Immature natural killer cell (primary cell): Measurements from ENCODE around the gene ATF6. TPM values are rescaled to one million over a fixed set of nuclear protein-coding genes. Genes with fewer than 3 reads are reported as not detected.
A peak's percentile ranks its signal among the peaks of the same experiment; 100 is the strongest.

Experiments
- DNase-seq, 3 donors: peaks; one replicate each; pipeline ENCODE4 v3.0.0; 2022; ENCODE audit warnings: mixed read lengths in 1 of 3
- H3K27ac Mint-ChIP-seq, 6 donors: one replicate each; pipeline ENCODE4 v1.8.0; 2020; ENCODE audit warnings: mixed read lengths in 6 of 6, mild to moderate bottlenecking in 5 of 6, inconsistent platforms in 4 of 6, moderate library complexity in 3 of 6
- H3K27me3 Mint-ChIP-seq, 3 donors: one replicate each; pipeline ENCODE4 v1.8.0; 2020 to 2021; ENCODE audit warnings: low read depth in 3 of 3, mild to moderate bottlenecking in 3 of 3, mixed read lengths in 3 of 3, moderate library complexity in 3 of 3, inconsistent platforms in 1 of 3
- H3K36me3 Mint-ChIP-seq, 3 donors: one replicate each; pipeline ENCODE4 v1.8.0; 2020; ENCODE audit warnings: mixed read lengths in 3 of 3, inconsistent platforms in 2 of 3, mild to moderate bottlenecking in 2 of 3
- H3K4me1 Mint-ChIP-seq, 2 donors: one replicate each; pipeline ENCODE4 v1.8.0; 2020; ENCODE audit warnings: inconsistent platforms in 2 of 2, mild to moderate bottlenecking in 2 of 2, mixed read lengths in 2 of 2, moderate library complexity in 1 of 2
- H3K4me3 Mint-ChIP-seq, 5 donors: one replicate each; pipeline ENCODE4 v1.8.0; 2020; ENCODE audit warnings: mild to moderate bottlenecking in 5 of 5, mixed read lengths in 5 of 5, inconsistent platforms in 3 of 5, moderate library complexity in 3 of 5
- H3K9me3 Mint-ChIP-seq, 6 donors: one replicate each; pipeline ENCODE4 v1.8.0; 2020; ENCODE audit warnings: mild to moderate bottlenecking in 6 of 6, mixed read lengths in 6 of 6, inconsistent platforms in 4 of 6, moderate library complexity in 3 of 6
- polyA plus RNA-seq, 3 donors: library from polyadenylated mRNA; unstranded; fragments of 300-500 nt; fragmentation: Illumina TruSeq; gene quantifications; one replicate each; pipeline ENCODE4 v1.2.3, GENCODE V29; 2021

Gene ATF6
- polyA plus RNA-seq, 3 donors from 2014 or later = 10.3 to 14.2 (median 11.0) TPM

- Mint-ChIP-seq H3K4me3 (no peak overlapping the region), H3K36me3 (peaks cover 0 to 11% (median 5%) of the 10 kb centered on the region in 3 donors), H3K27me3 (no peaks in the 10 kb centered on the region), H3K9me3 (no peaks in the 10 kb centered on the region), H3K4me1 (peaks cover 27 to 30% of the 10 kb centered on the region in 2 donors), H3K27ac (peak overlapping the region in 1 of 6 donors; percentile 4)
- DNase-seq = no peak
Measured at GRCh38 chr1:161935264-161935663, 169.1 kb downstream of the ATF6 start.

- H3K4me3 Mint-ChIP-seq = peak overlapping the region in 1 of 5 donors; percentile 5
- DNase-seq = no peak
- peaks cover 0 to 14% (median 5%) of the 10 kb centered on the region in 3 donors for H3K36me3 Mint-ChIP-seq
- H3K27me3 Mint-ChIP-seq = no peaks in the 10 kb centered on the region
- peaks cover 27 to 30% of the 10 kb centered on the region in 2 donors for H3K4me1 Mint-ChIP-seq
- H3K27ac Mint-ChIP-seq = peak overlapping the region in 1 of 6 donors; percentile 1
- no peaks in the 10 kb centered on the region for H3K9me3 Mint-ChIP-seq
Measured at GRCh38 chr1:161936786-161937185, 170.7 kb downstream of the ATF6 start.

- Mint-ChIP-seq H3K36me3 (peaks cover 10 to 35% (median 34%) of the 10 kb centered on the region in 3 donors), H3K27ac (no peak overlapping the region), H3K4me1 (peaks cover 0 to 3% of the 10 kb centered on the region in 2 donors), H3K27me3 (no peaks in the 10 kb centered on the region), H3K4me3 (no peak overlapping the region), H3K9me3 (no peaks in the 10 kb centered on the region)
- DNase-seq = no peak
Measured at GRCh38 chr1:161940866-161941591, 174.9 kb downstream of the ATF6 start.

GRCh38 chr1:161941726-161942436 lies 175.8 kb downstream of the ATF6 start:
- Mint-ChIP-seq H3K36me3 (peaks cover 12 to 30% (median 29%) of the 10 kb centered on the region in 3 donors), H3K27me3 (no peaks in the 10 kb centered on the region), H3K4me1 (peaks cover 0 to under 1% of the 10 kb centered on the region in 2 donors), H3K9me3 (no peaks in the 10 kb centered on the region), H3K4me3 (no peak overlapping the region), H3K27ac (no peak overlapping the region)
- DNase-seq = no peak

GRCh38 chr1:161943737-161944136 lies 177.6 kb downstream of the ATF6 start:
- DNase-seq = no peak
- no peak overlapping the region for H3K27ac Mint-ChIP-seq
- peaks cover 13 to 28% (median 28%) of the 10 kb centered on the region in 3 donors for H3K36me3 Mint-ChIP-seq
- H3K4me1 Mint-ChIP-seq = no peaks in the 10 kb centered on the region
- no peaks in the 10 kb centered on the region for H3K27me3 Mint-ChIP-seq
- no peak overlapping the region for H3K4me3 Mint-ChIP-seq
- H3K9me3 Mint-ChIP-seq = no peaks in the 10 kb centered on the region

- Mint-ChIP-seq H3K4me1 (no peaks in the 10 kb centered on the region), H3K4me3 (no peak overlapping the region), H3K36me3 (peaks cover 13 to 28% (median 28%) of the 10 kb centered on the region in 3 donors), H3K27ac (no peak overlapping the region), H3K27me3 (no peaks in the 10 kb centered on the region), H3K9me3 (no peaks in the 10 kb centered on the region)
- no peak for DNase-seq
Measured at GRCh38 chr1:161944381-161944780, 178.3 kb downstream of the ATF6 start.

- H3K4me1 Mint-ChIP-seq = no peaks in the 10 kb centered on the region
- no peaks in the 10 kb centered on the region for H3K9me3 Mint-ChIP-seq
- DNase-seq = no peak
- H3K4me3 Mint-ChIP-seq = no peak overlapping the region
- no peaks in the 10 kb centered on the region for H3K27me3 Mint-ChIP-seq
- peaks cover 13 to 28% (median 28%) of the 10 kb centered on the region in 3 donors for H3K36me3 Mint-ChIP-seq
- H3K27ac Mint-ChIP-seq = no peak overlapping the region
Measured at GRCh38 chr1:161945306-161946060, 179.4 kb downstream of the ATF6 start.

- DNase-seq = no peak
- H3K27me3 Mint-ChIP-seq = no peaks in the 10 kb centered on the region
- peaks cover 13 to 28% (median 28%) of the 10 kb centered on the region in 3 donors for H3K36me3 Mint-ChIP-seq
- H3K9me3 Mint-ChIP-seq = no peaks in the 10 kb centered on the region
- no peaks in the 10 kb centered on the region for H3K4me1 Mint-ChIP-seq
- no peak overlapping the region for H3K4me3 Mint-ChIP-seq
- H3K27ac Mint-ChIP-seq = no peak overlapping the region
Measured at GRCh38 chr1:161946071-161946987, 180.2 kb downstream of the ATF6 start.

- H3K27ac Mint-ChIP-seq = no peak overlapping the region
- H3K4me3 Mint-ChIP-seq = no peak overlapping the region
- H3K4me1 Mint-ChIP-seq = peaks cover 3% of the 10 kb centered on the region in 2 donors
- H3K9me3 Mint-ChIP-seq = no peaks in the 10 kb centered on the region
- no peaks in the 10 kb centered on the region for H3K27me3 Mint-ChIP-seq
- peaks cover 11 to 21% (median 14%) of the 10 kb centered on the region in 3 donors for H3K36me3 Mint-ChIP-seq
- DNase-seq = no peak
Measured at GRCh38 chr1:161948435-161948834, 182.3 kb downstream of the ATF6 start.

- peaks cover 11 to 14% of the 10 kb centered on the region in 2 donors for H3K4me1 Mint-ChIP-seq
- H3K4me3 Mint-ChIP-seq = no peak overlapping the region
- H3K27me3 Mint-ChIP-seq = no peaks in the 10 kb centered on the region
- DNase-seq = no peak
- H3K36me3 Mint-ChIP-seq = peaks cover 4 to 14% (median 5%) of the 10 kb centered on the region in 3 donors
- no peaks in the 10 kb centered on the region for H3K9me3 Mint-ChIP-seq
- H3K27ac Mint-ChIP-seq = no peak overlapping the region
Measured at GRCh38 chr1:161949548-161949947, 183.4 kb downstream of the ATF6 start.

- H3K36me3 Mint-ChIP-seq = peaks cover 0 to 6% (median 3%) of the 10 kb centered on the region in 3 donors
Measured at GRCh38 chr1:161950377-161950776, 184.3 kb downstream of the ATF6 start.

GRCh38 chr1:161951646-161952045 lies 185.5 kb downstream of the ATF6 start:
- Mint-ChIP-seq H3K4me3 (no peak overlapping the region), H3K27ac (no peak overlapping the region), H3K27me3 (no peaks in the 10 kb centered on the region), H3K4me1 (peaks cover 14 to 25% of the 10 kb centered on the region in 2 donors), H3K9me3 (no peaks in the 10 kb centered on the region), H3K36me3 (peaks cover 3 to 6% (median 3%) of the 10 kb centered on the region in 3 donors)
- no peak for DNase-seq

More at GRCh38 chr1:161950377-161950776, 184.3 kb downstream of the ATF6 start:
- Mint-ChIP-seq H3K27me3 (no peaks in the 10 kb centered on the region), H3K4me3 (no peak overlapping the region), H3K27ac (no peak overlapping the region), H3K9me3 (no peaks in the 10 kb centered on the region), H3K4me1 (peaks cover 14 to 22% of the 10 kb centered on the region in 2 donors)
- no peak for DNase-seq

- Mint-ChIP-seq H3K4me1 (peaks cover 14 to 25% of the 10 kb centered on the region in 2 donors), H3K4me3 (no peak overlapping the region), H3K27ac (no peak overlapping the region), H3K27me3 (no peaks in the 10 kb centered on the region), H3K9me3 (no peaks in the 10 kb centered on the region), H3K36me3 (peaks cover 0 to 6% (median 3%) of the 10 kb centered on the region in 3 donors)
- DNase-seq = no peak
Measured at GRCh38 chr1:161952607-161953172, 186.6 kb downstream of the ATF6 start.
